Measurements from ENCODE around the gene R3HDM2. TPM values are rescaled to one million over a fixed set of nuclear protein-coding genes. Genes with fewer than 3 reads are reported as not detected.

R3HDM2 gene
- polyA plus RNA-seq, 1 donor from 2014 or later, result 11.1 TPM

DNA sequence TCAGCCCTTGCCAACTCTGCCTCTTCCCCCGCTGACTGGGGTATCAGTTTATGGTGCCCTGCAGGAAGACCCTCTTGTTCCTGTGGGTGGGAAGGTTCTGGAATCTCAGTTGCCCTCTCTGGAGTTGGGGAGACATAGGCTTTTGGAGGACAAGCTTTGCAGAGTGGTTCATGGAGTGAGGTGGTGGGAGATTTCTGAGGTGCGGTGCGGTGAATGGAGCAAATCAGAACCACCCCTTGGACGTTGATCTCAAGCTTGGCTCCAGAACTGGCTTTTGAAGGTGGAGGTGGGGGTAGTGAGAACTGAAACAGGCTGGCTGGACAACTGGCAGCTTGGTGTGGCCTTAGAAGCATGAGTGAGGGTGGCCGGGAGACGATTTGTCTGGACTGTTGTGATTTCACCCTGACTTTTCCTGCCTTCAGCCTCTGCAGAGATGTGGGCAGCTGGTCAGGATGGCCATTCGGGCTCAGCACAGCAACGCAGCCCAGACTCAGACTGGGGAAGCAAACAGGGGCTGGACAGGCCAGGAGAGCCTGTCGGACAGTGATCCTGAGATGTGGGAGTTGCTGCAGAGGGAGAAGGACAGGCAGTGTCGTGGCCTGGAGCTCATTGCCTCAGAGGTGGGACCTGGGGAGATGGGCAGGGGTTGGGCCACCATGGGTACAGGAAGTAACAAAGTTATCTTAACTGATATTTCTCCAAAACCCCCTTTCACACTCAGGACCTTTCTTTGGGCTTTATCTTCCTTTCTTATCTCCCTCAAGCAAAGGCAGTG is 200.3 kb downstream of the R3HDM2 start:
- H3K27ac ChIP-seq (ENCODE audit: low read length), result no peak overlapping the region
- no peaks in the 10 kb centered on the region for H3F3A ChIP-seq (ENCODE audit: insufficient read depth, low read length, poor library complexity, severe bottlenecking)
- no peak overlapping the region for H2AFZ ChIP-seq (ENCODE audit: low read depth, low read length)
- peaks cover 23% of the 10 kb centered on the region for H3K27me3 ChIP-seq (ENCODE audit: insufficient read depth, low read depth, low read length)
- peak overlapping the region; percentile 79 for H3K4me3 ChIP-seq (ENCODE audit: low read length)
- H3K9ac ChIP-seq (ENCODE audit: low read length), result peak overlapping the region; percentile 62
- H4K20me1 ChIP-seq (ENCODE audit: insufficient read depth), result no peaks in the 10 kb centered on the region
- no peaks in the 10 kb centered on the region for H3K9me2 ChIP-seq (ENCODE audit: insufficient read depth, low read length)
- TF ChIP-seq EP300 (conservative IDR thresholded peaks at IDR 0.05; ENCODE audit: poor library complexity, severe bottlenecking) (no peak), SMC3 (conservative IDR thresholded peaks at IDR 0.05; ENCODE audit: poor library complexity) (no peak), TAF1 (IDR thresholded peaks at IDR 0.05; ENCODE audit: low read depth) (no peak), MXI1 (conservative IDR thresholded peaks at IDR 0.05; ENCODE audit: poor library complexity, severe bottlenecking) (no peak), POLR2AphosphoS5 (IDR thresholded peaks at IDR 0.05) (no peak), EZH2 (IDR thresholded peaks at IDR 0.05; ENCODE audit: borderline replicate concordance, insufficient read depth, low read length, poor library complexity, severe bottlenecking) (no peak), RAD21 (conservative IDR thresholded peaks at IDR 0.05) (no peak)
- TF ChIP-seq, protein P1, sequence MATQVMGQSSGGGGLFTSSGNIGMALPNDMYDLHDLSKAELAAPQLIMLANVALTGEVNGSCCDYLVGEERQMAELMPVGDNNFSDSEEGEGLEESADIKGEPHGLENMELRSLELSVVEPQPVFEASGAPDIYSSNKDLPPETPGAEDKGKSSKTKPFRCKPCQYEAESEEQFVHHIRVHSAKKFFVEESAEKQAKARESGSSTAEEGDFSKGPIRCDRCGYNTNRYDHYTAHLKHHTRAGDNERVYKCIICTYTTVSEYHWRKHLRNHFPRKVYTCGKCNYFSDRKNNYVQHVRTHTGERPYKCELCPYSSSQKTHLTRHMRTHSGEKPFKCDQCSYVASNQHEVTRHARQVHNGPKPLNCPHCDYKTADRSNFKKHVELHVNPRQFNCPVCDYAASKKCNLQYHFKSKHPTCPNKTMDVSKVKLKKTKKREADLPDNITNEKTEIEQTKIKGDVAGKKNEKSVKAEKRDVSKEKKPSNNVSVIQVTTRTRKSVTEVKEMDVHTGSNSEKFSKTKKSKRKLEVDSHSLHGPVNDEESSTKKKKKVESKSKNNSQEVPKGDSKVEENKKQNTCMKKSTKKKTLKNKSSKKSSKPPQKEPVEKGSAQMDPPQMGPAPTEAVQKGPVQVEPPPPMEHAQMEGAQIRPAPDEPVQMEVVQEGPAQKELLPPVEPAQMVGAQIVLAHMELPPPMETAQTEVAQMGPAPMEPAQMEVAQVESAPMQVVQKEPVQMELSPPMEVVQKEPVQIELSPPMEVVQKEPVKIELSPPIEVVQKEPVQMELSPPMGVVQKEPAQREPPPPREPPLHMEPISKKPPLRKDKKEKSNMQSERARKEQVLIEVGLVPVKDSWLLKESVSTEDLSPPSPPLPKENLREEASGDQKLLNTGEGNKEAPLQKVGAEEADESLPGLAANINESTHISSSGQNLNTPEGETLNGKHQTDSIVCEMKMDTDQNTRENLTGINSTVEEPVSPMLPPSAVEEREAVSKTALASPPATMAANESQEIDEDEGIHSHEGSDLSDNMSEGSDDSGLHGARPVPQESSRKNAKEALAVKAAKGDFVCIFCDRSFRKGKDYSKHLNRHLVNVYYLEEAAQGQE (IDR thresholded peaks at IDR 0.05; ENCODE audit: borderline replicate concordance), result no peak
- TF ChIP-seq, protein P2, sequence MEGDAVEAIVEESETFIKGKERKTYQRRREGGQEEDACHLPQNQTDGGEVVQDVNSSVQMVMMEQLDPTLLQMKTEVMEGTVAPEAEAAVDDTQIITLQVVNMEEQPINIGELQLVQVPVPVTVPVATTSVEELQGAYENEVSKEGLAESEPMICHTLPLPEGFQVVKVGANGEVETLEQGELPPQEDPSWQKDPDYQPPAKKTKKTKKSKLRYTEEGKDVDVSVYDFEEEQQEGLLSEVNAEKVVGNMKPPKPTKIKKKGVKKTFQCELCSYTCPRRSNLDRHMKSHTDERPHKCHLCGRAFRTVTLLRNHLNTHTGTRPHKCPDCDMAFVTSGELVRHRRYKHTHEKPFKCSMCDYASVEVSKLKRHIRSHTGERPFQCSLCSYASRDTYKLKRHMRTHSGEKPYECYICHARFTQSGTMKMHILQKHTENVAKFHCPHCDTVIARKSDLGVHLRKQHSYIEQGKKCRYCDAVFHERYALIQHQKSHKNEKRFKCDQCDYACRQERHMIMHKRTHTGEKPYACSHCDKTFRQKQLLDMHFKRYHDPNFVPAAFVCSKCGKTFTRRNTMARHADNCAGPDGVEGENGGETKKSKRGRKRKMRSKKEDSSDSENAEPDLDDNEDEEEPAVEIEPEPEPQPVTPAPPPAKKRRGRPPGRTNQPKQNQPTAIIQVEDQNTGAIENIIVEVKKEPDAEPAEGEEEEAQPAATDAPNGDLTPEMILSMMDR (IDR thresholded peaks at IDR 0.05; ENCODE audit: poor library complexity, severe bottlenecking), result no peak
- no peaks in the 10 kb centered on the region for H3K79me2 ChIP-seq (replicated peaks; ENCODE audit: insufficient read depth, low read length)
- peak overlapping the region; percentile 83 for H3K4me2 ChIP-seq (ENCODE audit: low read length)
- no peaks in the 10 kb centered on the region for H3K36me3 ChIP-seq (ENCODE audit: insufficient read depth, low read length)
- H3K9me3 ChIP-seq (ENCODE audit: low read length), result no peaks in the 10 kb centered on the region

DNA sequence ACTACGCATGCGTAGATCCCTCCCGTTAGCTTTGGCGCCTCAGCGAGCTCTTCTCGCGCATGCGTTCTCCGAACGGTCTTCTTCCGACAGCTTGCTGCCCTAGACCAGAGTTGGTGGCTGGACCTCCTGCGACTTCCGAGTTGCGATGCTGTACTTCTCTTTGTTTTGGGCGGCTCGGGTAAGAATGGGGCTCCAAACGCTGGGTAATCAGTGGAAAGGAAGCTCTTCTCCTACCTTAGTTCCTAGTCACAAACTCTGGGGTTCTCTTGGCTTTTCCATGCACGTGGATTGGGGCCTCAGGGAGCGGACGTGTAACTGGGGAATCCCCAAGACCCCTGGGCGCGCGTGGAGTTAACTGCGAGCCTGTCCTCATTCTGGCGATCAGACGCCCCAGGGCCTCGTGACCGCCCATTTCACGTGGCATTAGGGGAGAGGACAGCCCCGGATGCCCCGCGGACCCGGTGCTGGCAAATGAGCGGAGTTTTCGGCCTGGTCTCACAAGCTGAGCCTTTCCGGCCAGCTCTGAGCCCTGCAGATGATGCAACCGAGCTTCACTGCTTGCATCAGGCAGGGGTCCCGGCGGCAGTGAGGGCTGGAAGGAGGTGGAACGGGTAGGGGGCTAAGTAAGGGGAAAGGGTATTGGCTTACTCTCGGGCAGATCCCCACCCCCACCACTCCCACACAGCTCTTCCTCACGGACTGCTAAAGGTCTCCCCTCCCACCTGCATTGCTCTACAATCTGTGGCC is 201.0 kb downstream of the R3HDM2 start, which contains the start of gene SHMT2:
TSS of gene SHMT2 (plus strand) at position 78 of the 747 bp plus-strand sequence. CDS start at position 146, 68 bp downstream.
- Histone ChIP-seq H3K27ac (ENCODE audit: low read length) (no peak within 1 kb of the TSS), H3K79me2 (replicated peaks; ENCODE audit: insufficient read depth, low read length) (no peaks in the 10 kb centered on the region), H3K27me3 (ENCODE audit: insufficient read depth, low read depth, low read length) (peaks cover 31% of the 10 kb centered on the region), H3K9me3 (ENCODE audit: low read length) (no peaks in the 10 kb centered on the region), H4K20me1 (ENCODE audit: insufficient read depth) (no peaks in the 10 kb centered on the region), H3F3A (ENCODE audit: insufficient read depth, low read length, poor library complexity, severe bottlenecking) (no peaks in the 10 kb centered on the region), H3K36me3 (ENCODE audit: insufficient read depth, low read length) (no peaks in the 10 kb centered on the region), H3K4me3 (ENCODE audit: low read length) (peak within 1 kb of the TSS; percentile 79), H2AFZ (ENCODE audit: low read depth, low read length) (peak within 1 kb of the TSS; percentile 27), H3K9me2 (ENCODE audit: insufficient read depth, low read length) (no peaks in the 10 kb centered on the region), H3K4me2 (ENCODE audit: low read length) (peak within 1 kb of the TSS; percentile 83), H3K9ac (ENCODE audit: low read length) (peak within 1 kb of the TSS; percentile 62)
- TF ChIP-seq, protein P1 (IDR thresholded peaks at IDR 0.05; ENCODE audit: borderline replicate concordance), result no peak
- TF ChIP-seq EP300 (conservative IDR thresholded peaks at IDR 0.05; ENCODE audit: poor library complexity, severe bottlenecking) (no peak), EZH2 (IDR thresholded peaks at IDR 0.05; ENCODE audit: borderline replicate concordance, insufficient read depth, low read length, poor library complexity, severe bottlenecking) (no peak), RAD21 (conservative IDR thresholded peaks at IDR 0.05) (no peak), TAF1 (IDR thresholded peaks at IDR 0.05; ENCODE audit: low read depth) (no peak), SMC3 (conservative IDR thresholded peaks at IDR 0.05; ENCODE audit: poor library complexity) (no peak), MXI1 (conservative IDR thresholded peaks at IDR 0.05; ENCODE audit: poor library complexity, severe bottlenecking) (peak; percentile 93), POLR2AphosphoS5 (IDR thresholded peaks at IDR 0.05) (peak; percentile 39)
- TF ChIP-seq, protein P2 (IDR thresholded peaks at IDR 0.05; ENCODE audit: poor library complexity, severe bottlenecking), result no peak

Data from neural cell (in vitro differentiated cells).